IMR-90 (cell line): Measurements from ENCODE around the gene PTPRN2.

Source experiments
- BHLHE40 ChIP-seq: fragments of 150-350 bp; IDR thresholded peaks from 2 replicates; pipeline ENCODE4 v1.6.1; 2016; ENCODE audit warnings: mild to moderate bottlenecking, low read depth, low read length
- TF ChIP-seq, protein P1 (sequence below): conservative IDR thresholded peaks from 2 replicates; pipeline ENCODE4 v1.5.1; 2012; ENCODE audit warnings: mild to moderate bottlenecking, low read depth, low read length, improper control_type of control experiment

DNA sequence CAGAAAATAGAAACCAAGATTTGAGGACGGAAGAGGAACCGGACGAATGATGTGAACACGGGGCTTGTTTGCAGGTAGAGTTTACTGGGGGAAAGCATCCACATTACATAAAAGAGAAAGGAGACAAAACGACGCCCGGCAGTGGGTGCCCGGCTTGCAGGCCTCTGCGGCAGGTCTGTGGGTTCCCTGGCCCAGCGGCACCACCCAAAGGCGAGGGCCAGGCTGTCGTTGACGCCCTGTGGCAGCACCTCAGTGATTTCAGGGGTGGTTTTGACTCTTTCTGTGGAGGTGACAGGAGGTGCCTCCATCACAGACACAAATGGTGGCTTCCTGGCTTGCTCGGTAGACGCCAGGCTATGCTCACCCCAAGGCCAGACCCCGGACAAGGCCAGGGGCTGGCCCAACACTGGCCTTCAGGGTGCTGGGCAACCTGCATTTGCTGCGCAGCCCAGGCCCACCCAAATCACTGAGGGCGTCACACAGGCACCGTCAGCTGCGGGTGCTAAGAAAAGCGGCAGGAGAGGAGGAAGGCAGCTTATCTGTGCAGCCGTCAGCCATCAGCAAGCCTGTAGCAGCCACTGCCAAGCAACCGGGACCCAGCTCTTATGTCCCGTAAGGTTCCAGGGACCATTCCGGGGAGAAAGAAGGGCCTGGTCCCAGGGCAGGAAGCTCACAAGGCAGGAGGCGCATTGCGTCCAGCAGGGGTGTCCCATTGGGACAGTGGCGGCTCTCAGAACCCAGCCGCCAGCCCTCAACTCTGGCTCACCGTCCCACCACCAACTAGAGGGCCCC, 230.3 kb downstream of the PTPRN2 start:
- TF ChIP-seq, protein P1, sequence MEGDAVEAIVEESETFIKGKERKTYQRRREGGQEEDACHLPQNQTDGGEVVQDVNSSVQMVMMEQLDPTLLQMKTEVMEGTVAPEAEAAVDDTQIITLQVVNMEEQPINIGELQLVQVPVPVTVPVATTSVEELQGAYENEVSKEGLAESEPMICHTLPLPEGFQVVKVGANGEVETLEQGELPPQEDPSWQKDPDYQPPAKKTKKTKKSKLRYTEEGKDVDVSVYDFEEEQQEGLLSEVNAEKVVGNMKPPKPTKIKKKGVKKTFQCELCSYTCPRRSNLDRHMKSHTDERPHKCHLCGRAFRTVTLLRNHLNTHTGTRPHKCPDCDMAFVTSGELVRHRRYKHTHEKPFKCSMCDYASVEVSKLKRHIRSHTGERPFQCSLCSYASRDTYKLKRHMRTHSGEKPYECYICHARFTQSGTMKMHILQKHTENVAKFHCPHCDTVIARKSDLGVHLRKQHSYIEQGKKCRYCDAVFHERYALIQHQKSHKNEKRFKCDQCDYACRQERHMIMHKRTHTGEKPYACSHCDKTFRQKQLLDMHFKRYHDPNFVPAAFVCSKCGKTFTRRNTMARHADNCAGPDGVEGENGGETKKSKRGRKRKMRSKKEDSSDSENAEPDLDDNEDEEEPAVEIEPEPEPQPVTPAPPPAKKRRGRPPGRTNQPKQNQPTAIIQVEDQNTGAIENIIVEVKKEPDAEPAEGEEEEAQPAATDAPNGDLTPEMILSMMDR, result no peak
- TF ChIP-seq BHLHE40, result no peak
